ENCODE measurements around the gene TSEN2.
A peak's percentile ranks its signal among the peaks of the same experiment; 100 is the strongest.
"Not testable (repeated sequence)": the region's sequence is repeated elsewhere in the genome, so short reads cannot be mapped to it uniquely, and the experiment has no call there.

TSEN2 gene

DNA sequence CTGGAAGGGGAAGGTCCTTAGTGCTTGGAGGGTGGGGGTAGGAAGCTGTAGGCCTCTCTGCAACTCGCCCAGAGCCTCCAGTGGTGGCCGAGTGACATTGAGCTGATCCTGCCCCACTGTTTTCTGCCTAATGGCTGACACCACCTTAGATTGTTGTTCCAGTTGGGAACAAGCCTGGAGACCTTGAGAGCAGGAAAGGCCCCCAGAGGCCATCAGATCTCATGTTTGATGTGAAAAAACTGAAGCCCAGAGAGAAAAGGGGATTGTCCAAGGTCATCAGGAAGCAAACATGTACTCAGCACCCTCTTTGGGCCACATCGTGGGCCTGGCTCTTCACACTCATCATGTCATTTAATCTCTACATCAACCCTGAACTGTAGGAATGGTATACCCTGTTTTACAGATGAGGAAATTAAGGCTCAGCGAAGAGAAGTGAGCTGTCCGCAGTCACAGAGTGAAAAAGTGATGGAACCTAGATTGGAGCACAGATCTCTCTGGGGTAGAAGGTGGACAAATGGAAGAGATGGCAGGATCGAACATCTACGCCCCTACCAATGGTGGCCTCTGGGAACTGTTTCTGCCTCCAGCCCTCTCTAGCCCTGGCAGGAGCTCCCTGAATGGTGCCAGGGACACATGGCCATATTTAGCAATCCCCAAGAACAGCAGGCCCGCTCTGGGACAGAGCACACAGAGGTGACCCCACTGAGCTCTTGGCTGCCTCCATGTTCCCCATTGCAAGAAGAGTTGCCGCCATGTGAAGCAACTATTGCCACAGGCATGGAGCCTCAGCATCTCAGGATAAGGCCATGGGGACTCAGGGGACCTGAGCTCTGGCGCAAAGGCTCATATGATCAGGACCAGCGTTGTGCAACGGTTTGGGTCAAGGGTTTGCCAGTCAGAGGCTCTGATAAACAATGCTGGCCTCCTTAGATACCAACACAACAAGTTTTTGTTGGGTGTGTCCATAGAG, 31.6 kb upstream of the TSEN2 start:
- no peak for DNase-seq

DNA sequence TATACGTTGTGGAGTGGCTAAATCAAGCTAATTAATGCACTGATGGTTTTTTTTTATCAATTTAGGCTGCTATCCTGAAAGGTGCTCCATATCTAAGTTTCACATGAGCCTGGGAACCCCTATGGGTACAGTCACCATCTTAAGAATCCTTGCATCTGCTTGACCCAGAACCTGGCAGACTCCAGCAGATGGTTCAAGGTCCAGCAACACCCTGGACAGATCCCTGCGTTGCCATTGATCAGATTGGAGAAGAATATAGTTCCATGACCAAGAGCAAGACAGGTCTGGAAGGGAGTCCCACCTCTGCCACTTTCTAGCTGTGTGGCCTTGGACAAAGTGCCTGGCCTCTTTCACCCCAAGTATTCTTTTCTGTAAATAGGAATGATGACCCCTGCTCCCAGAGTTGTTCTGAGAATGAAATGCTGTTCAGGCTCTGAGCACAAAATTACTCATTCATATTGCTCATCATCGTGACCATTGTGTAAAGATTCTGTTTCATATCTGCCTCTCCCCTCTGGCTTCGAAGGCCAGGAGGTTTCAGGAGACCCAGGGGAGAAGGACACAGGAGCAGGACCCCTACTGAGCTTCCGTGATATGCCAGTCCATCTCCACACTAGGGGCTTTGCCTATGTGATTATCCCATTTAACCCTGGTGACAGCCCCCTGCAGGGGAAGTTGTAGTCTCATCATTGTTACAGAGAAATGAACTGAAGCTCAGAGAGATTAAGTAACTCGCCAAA, 30.0 kb upstream of the TSEN2 start:
- DNase-seq = no peak

DNA sequence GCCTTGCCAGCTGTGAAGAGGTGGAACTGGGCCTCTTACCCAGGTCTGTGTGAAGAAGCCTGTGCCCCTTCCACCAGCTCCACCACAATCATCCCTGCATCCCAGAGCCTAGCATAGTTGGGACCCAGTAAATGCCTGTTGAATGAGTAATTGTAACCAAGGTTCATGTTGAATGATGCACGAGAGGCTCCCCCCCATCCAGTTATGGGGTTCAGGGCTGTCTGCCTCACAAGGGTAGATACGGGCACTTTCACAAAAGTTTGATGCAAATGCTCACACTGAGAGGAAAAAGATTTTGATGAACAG, 29.5 kb upstream of the TSEN2 start:
- DNase-seq = no peak

DNA sequence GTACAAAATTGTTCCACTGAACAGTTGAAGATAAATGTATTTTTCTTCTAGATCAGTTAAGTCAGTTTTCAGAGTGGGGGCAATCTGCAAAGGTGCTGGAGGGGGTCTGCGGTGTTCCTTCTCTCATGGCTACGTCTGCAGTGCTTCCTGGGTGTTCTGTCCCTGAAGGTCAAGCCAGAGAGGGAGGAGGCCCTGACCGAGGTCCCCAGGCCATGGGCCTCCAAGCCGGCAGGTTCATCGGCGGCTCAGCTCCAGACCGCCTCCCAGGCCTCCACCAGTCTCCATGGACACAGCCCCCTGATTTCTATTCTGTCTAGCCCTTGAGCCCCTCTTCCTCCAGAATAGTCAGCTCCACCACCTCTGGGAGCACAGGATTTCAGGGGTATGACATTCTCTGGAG, 28.5 kb upstream of the TSEN2 start:
- DNase-seq = no peak

DNA sequence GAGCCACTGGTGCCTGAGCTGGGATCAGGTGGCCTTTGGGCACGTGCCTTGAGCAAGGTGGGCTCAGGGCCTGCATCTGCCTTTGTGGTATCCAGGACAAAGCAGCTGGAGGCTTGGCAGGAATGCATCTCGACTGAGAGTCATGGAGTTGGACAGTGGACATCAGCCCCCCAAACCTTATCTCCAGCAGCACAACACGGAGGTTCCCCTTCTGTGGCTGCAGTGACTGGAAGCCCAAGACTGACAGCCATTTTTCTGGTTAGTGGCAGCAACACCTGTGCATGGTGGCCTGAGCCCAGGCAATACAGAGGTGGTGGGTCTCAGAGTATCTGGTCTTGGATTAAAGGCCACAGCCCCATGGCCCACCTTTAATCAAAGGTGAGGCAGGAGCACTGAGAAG, 27.8 kb upstream of the TSEN2 start:
- no peak for DNase-seq

DNA sequence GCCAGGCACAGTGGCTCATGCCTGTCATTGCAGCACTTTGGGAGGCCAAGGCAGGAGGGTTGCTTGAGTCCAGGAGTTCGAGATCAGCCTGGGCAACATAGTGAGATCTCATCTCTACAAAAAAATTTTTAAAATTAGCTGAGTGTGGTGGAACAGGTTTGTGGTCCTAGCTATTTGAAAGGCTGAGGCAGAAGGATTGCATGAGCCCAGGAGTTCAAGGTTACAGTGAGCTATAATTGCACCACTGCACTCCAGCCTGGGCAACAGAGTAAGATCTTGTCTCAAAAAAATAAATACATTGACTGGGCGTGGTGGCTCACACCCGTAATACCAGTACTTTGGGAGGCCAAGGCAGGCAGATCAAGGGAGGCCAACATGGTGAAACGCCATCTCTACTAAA, 26.9 kb upstream of the TSEN2 start:
- not testable (repeated sequence) for DNase-seq

DNA sequence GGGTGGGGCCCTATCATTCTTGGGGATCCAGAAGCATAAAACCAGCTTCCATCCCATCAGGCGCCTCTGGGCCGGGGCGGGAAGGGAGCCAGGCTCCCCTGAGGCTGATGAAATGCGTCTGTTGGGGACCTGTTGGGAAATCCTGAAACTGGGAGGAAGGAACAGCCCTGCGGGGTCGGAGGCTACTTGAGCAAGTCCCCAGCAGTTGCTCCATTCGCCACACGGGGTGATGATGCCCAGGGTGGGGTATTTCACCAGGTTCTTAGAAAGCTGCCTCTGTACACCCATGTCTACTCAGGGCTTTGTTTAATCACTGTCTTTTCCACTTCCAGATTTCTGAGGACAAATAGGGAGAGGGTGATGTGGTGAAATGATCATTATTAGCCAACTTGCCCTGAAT, 25.4 kb upstream of the TSEN2 start:
- DNase-seq = no peak

DNA sequence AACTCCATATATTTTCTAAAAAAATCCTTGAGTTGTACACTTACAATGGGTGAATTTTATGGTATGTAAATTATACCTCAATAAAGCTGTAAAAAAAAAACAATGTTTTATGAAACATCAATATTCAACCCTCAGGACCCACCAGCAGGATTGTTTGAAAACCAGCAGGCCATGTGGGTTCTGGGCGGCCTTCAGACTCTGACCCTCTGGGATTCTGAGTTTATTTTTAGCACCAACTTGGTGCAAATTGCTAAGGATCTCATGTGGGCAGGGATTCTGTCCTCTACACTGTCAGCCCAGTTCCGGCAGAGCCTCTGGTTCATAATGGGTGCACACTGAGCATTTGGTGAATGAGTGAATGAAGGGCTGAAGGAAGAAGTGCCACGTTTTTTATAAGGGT, 24.2 kb upstream of the TSEN2 start:
- DNase-seq = no peak

DNA sequence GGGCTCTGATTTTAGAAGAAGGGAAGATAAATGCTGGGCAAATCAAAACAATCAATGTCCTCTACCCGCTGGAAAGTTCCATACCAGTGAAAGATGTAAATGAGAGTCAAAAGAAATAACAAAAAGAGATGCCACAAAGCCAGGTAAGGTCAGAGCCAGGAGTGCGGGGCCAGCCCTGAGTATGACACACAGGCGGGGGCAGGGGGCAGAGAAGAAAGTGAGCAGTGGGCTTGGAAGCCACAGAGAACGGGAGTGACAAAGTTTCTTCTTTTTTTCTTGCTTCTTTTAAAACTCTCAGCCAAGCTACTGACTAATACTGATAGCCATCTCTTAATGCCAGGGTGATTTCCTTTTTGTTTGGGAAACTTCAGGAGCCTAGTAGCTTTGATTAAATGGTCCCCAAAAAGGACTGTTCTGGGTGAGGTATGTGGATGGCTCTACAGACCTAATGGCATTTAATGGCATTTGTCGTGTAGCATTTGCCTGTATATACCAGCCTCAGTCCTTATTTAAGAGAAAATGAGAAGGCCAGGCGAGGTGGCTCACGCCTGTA, 23.1 kb upstream of the TSEN2 start:
- DNase-seq = no peak

DNA sequence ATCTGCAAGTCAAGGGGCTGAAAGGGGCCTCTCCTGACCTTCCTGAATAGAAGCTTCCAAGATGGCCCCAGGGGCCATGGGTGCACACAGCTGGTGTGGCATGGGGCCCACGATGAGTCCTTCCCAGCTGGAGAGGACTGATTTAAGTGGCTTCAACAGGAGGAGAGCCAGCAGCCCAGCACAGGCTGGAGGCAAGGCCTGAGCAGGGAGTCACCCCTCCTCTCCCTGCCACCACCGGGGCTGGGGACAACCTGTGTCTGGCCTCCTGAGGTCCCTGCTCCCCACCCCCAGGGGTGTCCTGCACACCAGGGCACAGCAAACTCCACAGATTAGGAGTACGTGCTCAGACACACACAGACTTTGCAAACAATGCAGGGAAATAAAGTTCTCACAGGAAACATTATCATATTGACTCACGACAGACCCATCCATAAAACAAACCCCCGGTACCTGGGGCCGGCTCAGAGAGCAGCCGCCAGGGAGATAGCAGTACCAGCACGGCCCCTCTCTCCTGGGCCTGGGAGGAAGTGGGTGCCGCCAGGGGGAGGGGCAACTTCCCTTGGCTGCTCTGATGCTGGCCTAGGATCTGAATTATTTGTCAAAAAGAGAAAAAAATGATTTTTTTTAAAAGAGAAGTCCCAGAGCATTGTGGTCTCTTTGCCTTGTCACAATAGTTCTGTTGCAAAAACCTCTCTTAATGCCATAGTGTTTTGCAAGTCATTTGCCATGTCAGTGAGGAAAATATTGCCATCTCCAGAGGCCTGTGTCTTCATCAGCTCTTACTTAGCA, 21.9 kb upstream of the TSEN2 start:
- DNase-seq = no peak

DNA sequence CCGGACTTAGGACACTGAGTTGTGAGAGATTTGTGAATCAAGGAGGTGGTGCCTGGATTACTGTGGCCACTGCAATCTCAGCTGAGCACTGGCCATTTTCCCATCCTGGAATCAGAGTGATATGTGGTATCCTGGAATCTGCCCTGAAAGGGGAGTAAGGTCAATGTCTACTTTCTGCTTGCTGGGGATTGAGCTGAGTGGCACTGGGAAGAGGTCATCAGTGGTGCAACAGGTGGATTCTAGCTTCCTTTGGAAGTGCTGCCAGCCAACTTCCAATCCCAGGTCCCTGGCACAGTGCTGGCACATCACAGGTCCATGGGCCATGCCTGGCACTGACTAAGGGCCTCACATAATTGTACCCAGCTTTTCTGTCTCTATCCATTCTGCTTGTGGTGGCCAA, 20.6 kb upstream of the TSEN2 start:
- DNase-seq = no peak

DNA sequence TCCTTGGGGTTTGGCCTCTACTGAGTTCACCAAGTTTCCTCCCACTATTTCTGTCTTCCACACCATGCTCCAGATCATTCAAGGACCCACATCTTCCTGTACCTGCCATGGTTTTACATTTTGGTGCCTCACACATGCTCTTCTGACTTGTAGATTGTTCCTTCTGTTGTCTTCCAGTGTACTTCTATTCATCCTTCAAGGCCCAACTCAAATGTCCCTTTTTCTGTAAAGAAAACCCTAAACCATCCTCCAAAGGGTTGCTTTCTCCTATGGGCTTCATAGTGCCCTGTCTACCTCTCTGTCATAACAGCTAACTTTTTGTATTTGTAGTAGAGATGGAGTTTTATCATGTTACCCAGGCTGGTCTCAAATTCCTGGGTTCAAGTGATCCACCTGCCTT, 20.1 kb upstream of the TSEN2 start:
- no peak for DNase-seq

DNA sequence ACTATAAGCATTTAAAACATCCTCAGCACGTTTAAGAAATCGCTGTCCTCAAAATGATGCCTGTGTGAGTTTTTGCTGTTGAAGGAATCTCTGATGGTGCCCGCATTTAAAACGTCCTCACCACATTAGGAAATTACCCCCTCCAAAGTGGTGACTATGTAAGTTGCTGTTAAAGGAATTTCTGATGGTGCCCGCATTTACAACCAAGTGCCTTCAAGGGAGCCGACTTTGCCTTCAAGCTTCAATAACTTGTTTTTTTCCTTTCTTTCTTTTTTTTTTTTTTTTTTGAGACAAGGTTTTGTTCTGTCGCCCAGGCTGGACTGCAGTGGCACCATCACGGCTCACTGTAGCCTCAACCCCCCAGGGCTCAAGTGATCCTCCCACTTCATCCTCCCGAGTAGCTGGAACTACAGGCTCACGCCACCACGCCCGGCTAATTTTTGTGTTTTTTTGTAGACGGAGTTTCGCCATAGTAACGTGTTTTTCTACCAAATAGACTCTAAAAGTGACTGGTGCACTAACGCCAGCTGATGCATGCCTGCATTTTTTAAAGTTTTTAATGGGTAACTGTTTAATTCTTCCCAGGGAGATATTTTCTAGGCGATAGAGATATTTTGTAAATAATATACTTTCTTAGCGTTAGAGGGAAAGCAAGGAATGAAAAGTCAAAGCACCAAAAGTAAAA, 19.0 kb upstream of the TSEN2 start:
- no peak for DNase-seq

DNA sequence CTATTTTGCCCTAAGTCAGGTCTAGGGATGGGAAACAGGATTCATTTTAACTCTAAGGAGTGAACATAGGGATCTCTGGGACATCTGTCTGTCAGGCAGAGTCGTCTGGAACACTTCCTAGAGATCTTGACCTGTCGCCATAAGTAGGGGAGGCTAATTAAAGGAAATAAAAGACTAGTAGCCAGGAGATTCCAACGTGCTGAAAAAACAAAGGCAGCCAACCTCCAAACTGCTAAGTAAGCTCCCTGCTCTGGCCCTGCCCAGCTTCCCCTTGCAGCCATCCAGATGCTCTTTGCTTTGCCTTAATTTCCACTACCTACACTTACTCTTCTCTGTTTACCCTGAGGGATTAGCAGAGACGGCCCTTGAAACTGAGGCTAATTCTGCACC, 18.4 kb upstream of the TSEN2 start:
- no peak for DNase-seq

DNA sequence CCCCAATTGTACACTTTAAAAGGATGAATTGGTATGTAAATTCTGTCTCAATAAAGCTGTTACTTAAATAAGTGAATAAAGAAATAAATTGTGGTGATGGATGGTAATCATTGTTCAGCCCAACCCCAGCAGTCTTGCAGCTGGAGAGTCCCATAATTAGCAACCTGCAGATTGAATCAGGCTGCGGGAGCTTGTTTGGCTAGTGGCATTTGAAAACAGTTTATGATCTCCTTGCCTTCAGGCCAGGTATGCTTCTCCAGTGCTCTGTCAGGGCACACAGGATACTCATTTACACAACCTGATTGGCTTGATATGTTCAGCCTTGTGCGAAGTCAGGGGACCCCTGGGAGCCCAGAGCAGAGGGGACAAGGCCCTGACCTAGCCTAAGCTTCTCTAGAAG, 16.5 kb upstream of the TSEN2 start:
- DNase-seq = no peak

DNA sequence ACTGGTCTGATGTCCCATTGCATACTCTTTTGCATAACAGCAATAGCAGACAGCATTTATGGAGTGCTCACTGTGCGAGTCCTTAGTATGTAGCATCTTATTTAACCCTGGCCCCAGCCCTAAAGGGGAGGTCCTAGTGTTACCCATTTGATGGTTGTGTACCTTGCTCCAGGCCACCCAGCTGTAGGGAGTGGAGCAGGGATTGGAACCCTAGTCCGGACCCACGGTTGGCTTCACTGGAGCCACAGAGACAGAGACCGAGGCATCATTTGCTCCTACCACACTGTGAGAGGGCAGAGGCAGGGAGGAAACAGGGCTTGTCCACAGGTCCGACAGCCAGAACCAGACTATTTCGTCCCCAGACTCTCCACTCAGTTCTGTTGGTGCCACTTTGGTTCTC, 16.0 kb upstream of the TSEN2 start:
- DNase-seq = no peak

DNA sequence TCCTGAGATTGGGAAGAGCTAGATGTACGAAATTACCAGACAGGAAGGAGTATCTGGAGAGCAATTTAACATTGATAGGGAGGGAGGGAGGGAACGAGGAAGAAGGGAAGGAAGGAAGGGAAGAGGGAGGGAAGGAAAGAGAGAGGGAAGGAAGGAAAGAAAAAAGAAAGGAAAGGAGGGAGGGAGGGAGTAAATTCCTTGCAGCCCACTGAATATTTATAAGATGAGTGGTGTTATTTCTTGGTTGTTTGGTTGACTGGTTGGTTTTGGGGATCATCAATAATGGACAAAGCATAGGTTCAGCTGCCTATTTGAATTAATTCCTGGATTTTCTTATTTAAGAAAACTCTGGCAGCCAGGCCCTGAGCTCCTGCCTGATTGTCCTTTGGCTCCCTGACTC, 15.5 kb upstream of the TSEN2 start:
- no peak for DNase-seq

DNA sequence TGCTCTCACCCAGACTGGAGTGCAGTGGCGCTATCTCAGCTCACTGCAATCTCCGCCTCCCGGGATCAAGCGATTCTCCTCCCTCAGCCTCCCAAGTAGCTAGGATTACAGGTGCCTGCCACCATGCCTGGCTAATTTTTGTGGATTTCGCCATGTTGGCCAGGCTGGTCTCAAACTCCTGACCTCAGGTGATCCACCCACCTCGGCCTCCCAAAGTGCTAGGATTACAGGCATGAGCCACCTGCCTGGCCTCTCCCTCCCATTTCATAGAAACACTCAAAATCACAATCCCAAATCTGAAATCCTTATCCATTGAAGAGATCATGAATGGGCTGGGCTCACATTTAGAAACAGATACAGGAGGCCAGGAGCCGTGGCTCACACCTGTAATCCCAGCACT, 15.1 kb upstream of the TSEN2 start:
- not testable (repeated sequence) for DNase-seq

DNA sequence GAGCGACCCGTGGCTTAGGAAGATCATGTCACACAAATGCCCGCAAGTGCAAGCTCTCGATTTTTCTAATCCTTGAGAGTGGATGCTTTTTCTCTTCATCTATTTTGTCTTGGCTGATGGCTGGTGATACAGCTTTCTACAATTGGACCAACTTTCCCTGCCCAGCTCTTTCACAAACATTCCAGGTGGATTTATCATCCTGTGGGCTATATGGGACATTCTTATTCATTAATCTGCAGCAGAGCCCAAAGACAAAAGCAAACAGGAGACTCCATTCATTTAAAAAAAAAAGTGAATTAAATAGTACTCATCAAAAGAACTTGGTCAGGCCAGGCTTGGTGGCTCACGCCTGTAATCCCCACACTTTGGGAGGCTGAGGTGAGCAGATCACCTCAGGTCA, 14.2 kb upstream of the TSEN2 start:
- no peak for DNase-seq

DNA sequence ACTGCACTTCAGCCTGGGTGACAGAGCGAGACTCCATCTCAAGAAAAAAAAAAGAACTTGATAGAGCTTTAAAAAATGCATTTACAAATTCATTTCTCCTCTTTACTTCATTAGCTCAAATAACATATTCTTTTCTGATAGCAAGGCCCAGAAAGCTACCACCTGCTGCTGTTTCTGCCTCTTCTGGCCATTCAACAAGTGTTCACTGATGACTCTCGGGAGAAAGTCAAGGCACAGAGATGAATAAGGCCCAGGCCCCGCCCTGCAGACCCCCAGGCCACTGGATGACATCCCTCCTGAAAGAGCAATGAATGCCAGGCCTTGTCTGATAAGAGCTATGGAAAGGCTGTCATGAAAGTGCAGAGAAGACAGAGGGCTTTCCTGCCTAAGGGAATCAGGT, 13.6 kb upstream of the TSEN2 start:
- no peak for DNase-seq

DNA sequence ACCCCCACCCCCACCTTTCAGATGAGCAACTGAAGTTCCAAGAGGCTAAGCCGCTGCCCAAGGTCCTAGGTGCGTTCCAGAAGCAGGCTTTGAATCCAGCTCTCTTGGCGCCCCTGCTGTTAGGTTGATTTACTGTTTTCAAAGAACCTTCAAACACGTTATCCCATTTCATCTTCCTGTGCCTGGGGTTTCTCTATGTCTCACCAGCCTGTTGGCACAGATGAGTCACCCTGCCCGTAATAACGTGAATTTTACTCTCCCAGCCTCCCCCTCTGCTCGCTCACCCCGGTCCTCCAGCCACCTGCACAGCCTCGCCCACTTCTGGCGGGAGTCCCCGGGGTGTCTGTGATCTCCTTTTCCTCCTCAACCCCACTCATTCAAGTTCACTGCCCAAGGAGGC, 13.0 kb upstream of the TSEN2 start:
- peak; percentile 16 for DNase-seq

DNA sequence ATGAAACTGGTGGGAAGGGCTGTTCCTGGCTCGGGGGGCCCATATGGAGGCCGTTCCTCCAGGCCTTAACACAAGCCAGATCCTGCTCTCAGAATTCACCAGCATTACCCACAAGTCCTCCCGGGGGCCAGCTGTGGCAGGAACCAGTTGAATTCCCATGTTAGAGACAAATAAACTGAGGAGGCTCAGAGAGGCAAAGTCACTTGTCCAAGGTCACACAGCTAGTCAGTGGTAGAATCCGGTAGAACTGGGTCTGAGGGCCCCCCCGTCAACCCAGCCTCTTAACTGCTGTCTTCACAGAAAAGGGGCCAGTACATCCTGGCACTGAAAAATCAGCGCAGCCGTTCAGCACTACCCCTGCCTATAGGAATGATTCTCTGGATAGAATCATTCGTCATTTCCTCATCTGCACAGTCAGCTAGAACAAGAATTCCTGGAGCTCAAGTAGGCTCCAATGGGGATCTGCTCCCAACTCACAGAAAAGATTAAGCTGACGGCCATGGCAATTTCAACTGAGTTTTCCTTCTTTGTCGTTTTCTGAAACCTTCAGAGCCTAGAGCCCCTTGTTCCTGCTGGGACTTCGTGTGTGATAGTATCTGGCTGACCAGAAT, 12.2 kb upstream of the TSEN2 start:
- DNase-seq = no peak
